AG04450 (cell line): Measurements from ENCODE around the gene GDAP1L1. TPM values are rescaled to one million over a fixed set of nuclear protein-coding genes. Genes with fewer than 3 reads are reported as not detected.
"Not testable (repeated sequence)": the region's sequence is repeated elsewhere in the genome, so short reads cannot be mapped to it uniquely, and the experiment has no call there.

ENCODE experiments used
- CTCF ChIA-PET: fragments of 300-600, 350-600 bp; formaldehyde crosslinking; extraction: SDS; loops from one replicate; lab custom pipeline; 2022; ENCODE audit warnings: antibody characterized with exemption, inconsistent platforms; lab: Charles Lee
- POLR2A ChIA-PET: fragments of 350-600 bp; formaldehyde crosslinking; extraction: SDS; loops from one replicate; lab custom pipeline; 2021; ENCODE audit warnings: antibody characterized with exemption, inconsistent platforms; lab: Yijun Ruan, JAX
- DNase-seq: peaks from one replicate; pipeline ENCODE4 v3.0.0-alpha.2; 2011; ENCODE audit warnings: low read depth, low spot score
- H3K27ac ChIP-seq: one replicate; pipeline ENCODE4 v1.5.1; 2012; ENCODE audit warnings: low read depth, low read length, control low read depth
- H3K27me3 ChIP-seq: one replicate; pipeline ENCODE4 v1.6.0; 2012; ENCODE audit warnings: low read length; ENCODE audit not compliant: control insufficient read depth, insufficient read depth
- H3K4me3 ChIP-seq: 2 replicates; pipeline ENCODE4 v1.5.1; 2011; ENCODE audit warnings: mild to moderate bottlenecking, low read depth, low read length, control low read depth
- H3K9me3 ChIP-seq: 2 replicates; pipeline ENCODE4 v1.5.1; 2012; ENCODE audit warnings: low read length; ENCODE audit not compliant: control insufficient read depth, insufficient read depth
- polyA plus RNA-seq: library from polyadenylated mRNA; depleted of rRNA; stranded (reverse); fragments of >200 nt; gene quantifications from 2 replicates; pipeline ENCODE4 v1.2.3, GENCODE V29; 2011
- TF ChIP-seq, protein P1 (sequence below): IDR thresholded peaks from 2 replicates; pipeline ENCODE4 v1.5.1; 2011; ENCODE audit warnings: low read depth, low read length, control low read depth, inconsistent platforms

Gene GDAP1L1
- polyA plus RNA-seq, 1 experiment = not detected

DNA sequence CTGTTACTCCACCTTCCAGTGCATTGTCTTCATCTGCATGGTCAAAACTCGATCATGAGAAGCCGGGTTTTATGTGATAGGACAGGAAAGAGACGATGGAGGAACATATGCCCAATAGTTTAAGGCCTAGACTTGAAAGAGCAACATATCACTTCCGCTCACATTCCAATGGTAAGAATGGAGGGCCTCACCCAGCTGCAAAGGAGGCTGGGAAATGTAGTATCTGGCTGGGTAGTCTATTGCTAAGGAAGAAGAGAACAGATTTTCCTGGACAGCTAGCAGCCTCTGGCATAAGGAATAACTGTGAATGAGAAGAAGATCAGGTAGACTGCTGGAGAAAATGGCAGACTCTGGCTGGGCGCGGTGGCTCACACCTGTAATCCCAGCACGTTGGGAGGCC is 44.6 kb downstream of the GDAP1L1 start:
- CTCF ChIA-PET = no interaction called here
- Histone ChIP-seq H3K4me3 (no peak overlapping the region), H3K9me3 (no peaks in the 10 kb centered on the region), H3K27me3 (no peaks in the 10 kb centered on the region), H3K27ac (no peak overlapping the region)
- TF ChIP-seq, protein P1, sequence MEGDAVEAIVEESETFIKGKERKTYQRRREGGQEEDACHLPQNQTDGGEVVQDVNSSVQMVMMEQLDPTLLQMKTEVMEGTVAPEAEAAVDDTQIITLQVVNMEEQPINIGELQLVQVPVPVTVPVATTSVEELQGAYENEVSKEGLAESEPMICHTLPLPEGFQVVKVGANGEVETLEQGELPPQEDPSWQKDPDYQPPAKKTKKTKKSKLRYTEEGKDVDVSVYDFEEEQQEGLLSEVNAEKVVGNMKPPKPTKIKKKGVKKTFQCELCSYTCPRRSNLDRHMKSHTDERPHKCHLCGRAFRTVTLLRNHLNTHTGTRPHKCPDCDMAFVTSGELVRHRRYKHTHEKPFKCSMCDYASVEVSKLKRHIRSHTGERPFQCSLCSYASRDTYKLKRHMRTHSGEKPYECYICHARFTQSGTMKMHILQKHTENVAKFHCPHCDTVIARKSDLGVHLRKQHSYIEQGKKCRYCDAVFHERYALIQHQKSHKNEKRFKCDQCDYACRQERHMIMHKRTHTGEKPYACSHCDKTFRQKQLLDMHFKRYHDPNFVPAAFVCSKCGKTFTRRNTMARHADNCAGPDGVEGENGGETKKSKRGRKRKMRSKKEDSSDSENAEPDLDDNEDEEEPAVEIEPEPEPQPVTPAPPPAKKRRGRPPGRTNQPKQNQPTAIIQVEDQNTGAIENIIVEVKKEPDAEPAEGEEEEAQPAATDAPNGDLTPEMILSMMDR = no peak
- POLR2A ChIA-PET = no interaction called here
- DNase-seq = no peak

DNA sequence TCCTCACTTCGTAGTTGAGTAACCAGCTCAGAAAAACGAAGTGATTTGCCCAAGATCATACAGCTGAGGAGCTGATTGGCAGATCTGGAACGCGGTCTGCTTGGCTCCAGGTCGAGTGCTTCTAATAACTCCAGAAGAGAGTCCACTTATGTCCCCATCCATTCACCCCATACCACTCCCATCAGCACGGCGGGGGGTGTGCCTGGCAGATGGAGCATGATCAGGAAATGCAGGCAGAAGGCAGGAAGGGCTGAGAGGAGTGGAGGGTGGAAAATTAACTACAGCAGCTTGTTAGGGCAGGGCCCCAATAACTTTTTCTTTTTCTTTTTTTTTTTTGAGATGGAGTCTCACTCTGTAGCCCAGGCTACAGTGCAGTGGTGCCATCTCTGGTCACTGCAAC is 48.9 kb downstream of the GDAP1L1 start:
- TF ChIP-seq, protein P1 = no peak
- H3K27me3 ChIP-seq = no peaks in the 10 kb centered on the region
- POLR2A ChIA-PET = no interaction called here
- CTCF ChIA-PET = interaction anchor here (1.5 to 3.0 kb wide), 2 partner anchors 15 to 79 kb away, joined by 6 to 16 read pairs; partner anchors contain the start of gene FITM2
- DNase-seq = no peak
- no peaks in the 10 kb centered on the region; the same call in 1 of the 2 replicates for H3K9me3 ChIP-seq
- H3K4me3 ChIP-seq = no peak overlapping the region
- no peak overlapping the region for H3K27ac ChIP-seq

DNA sequence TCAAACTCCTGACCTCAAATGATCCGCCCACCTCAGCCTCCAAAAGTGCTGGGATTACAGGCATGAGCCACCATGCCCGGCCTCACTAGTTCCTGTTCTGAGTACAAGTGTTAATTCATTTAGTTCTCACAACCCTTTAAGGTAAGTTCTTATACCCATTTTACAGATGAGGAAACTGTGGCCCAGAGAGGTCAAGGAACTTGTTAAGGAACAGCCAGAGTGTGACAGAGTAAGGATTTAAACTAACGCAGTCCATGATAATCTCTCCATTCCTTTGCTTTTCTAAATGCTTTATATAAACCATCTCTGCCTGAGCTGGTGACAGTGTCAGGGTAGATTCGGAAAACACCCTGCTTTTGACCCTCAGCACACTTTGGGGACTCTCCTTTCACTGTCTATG is 50.6 kb downstream of the GDAP1L1 start:
- Histone ChIP-seq H3K27ac (no peak overlapping the region), H3K4me3 (no peak overlapping the region), H3K9me3 (no peaks in the 10 kb centered on the region; the same call in 1 of the 2 replicates), H3K27me3 (no peaks in the 10 kb centered on the region)
- DNase-seq = no peak
- TF ChIP-seq, protein P1 = no peak
- CTCF ChIA-PET = interaction anchor here (3.0 kb wide), 1 partner anchor 14 kb away, joined by 16 read pairs; the partner anchor contains the start of gene FITM2
- POLR2A ChIA-PET = no interaction called here

DNA sequence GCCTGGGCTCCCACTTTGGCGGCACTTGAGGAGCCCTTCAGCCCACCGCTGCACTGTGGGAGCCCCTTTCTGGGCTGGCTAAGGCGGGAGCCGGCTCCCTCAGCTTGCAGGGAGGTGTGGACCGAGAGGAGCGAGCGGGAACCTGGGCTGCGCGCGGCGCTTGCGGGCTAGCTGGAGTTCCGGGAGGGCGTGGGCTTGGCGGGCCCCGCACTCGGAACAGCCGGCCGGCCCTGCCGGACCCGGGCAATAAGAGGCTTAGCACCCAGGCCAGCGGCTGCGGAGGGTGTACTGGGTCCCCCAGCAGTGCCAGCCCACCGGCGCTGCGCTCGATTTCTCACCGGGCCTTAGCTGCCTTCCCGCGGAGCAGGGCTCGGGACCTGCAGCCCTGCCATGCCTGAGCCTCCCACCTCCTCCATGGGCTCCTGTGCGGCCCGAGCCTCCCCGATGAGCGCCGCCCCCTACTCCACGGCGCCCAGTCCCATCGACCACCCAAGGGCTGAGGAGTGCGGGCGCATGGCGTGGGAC is 52.0 kb downstream of the GDAP1L1 start:
- H3K27ac ChIP-seq, DNase-seq, POLR2A ChIA-PET, H3K4me3 ChIP-seq, H3K27me3 ChIP-seq, H3K9me3 ChIP-seq: not testable (repeated sequence)
- CTCF ChIA-PET = interaction anchor here (3.0 kb wide), 1 partner anchor 12 kb away, joined by 16 read pairs; the partner anchor contains the start of gene FITM2

DNA sequence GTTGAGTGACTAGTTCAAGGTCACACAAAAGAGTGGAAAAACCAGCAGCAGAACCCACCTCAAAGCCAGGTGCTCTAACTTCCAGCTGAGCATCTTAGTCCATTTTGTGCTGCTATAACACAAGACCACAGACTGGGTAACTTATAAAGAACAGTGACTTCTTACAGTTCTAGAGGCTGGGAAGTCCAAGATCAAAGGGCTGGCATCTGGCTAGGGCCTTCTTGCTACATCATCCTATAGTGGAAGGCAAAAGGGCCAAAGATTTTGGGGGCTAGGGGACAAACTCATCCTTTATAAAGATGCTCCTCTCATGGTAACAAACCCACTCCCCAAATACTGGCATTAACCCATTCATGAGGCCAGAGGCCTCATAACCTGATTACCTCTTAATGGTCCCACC is 54.2 kb downstream of the GDAP1L1 start:
- POLR2A ChIA-PET = no interaction called here
- TF ChIP-seq, protein P1 = no peak
- CTCF ChIA-PET = interaction anchor here (1.8 to 1.9 kb wide), 2 partner anchors 10 to 84 kb away, joined by 4 to 13 read pairs; partner anchors contain the start of gene FITM2
- no peak for DNase-seq
- H3K27me3 ChIP-seq = no peaks in the 10 kb centered on the region
- no peaks in the 10 kb centered on the region; the same call in 1 of the 2 replicates for H3K9me3 ChIP-seq
- H3K4me3 ChIP-seq = no peak overlapping the region
- no peak overlapping the region for H3K27ac ChIP-seq
